CD8-positive, alpha-beta memory T cell (primary cell): ENCODE measurements around the gene ANKK1. TPM values are rescaled to one million over a fixed set of nuclear protein-coding genes. Genes with fewer than 3 reads are reported as not detected.

Source experiments
- CTCF ChIA-PET: fragments of 350-600 bp; sonication (Branson Sonifier 250); formaldehyde crosslinking; loops from one replicate; lab custom pipeline; 2021; ENCODE audit warnings: antibody characterized with exemption; lab: Charles Lee
- POLR2A ChIA-PET: fragments of 350-600 bp; sonication (Branson Sonifier 250); formaldehyde crosslinking; loops from one replicate; lab custom pipeline; 2021; ENCODE audit warnings: antibody characterized with exemption; lab: Charles Lee
- DNase-seq, 5 donors: peaks; one replicate each; pipeline versions ENCODE4 v3.0.0 to v3.0.0-alpha.2; 2020 to 2022; ENCODE audit warnings: mixed read lengths in 1 of 5
- H3K27ac ChIP-seq: one replicate; pipeline ENCODE4 v1.7.0; 2013; ENCODE audit warnings: low read depth, mild to moderate bottlenecking, low read length, moderate library complexity
- H3K27me3 ChIP-seq: 2 replicates; pipeline ENCODE4 v1.7.0; 2013; ENCODE audit warnings: low read length, mild to moderate bottlenecking; ENCODE audit not compliant: insufficient read depth, poor library complexity, severe bottlenecking
- H3K36me3 ChIP-seq: 2 replicates; pipeline ENCODE4 v1.7.0; 2013; ENCODE audit warnings: mild to moderate bottlenecking, low read length, moderate library complexity; ENCODE audit not compliant: insufficient read depth
- H3K4me1 ChIP-seq: 2 replicates; pipeline ENCODE4 v1.7.0; 2013; ENCODE audit warnings: mild to moderate bottlenecking, low read length, moderate library complexity; ENCODE audit not compliant: insufficient read depth
- H3K4me3 ChIP-seq: 2 replicates; pipeline ENCODE4 v1.7.0; 2013; ENCODE audit warnings: mild to moderate bottlenecking, low read length
- H3K9me3 ChIP-seq: 2 replicates; pipeline ENCODE4 v1.7.0; 2013; ENCODE audit warnings: mild to moderate bottlenecking, low read length
- H3K27ac Mint-ChIP-seq, 8 donors: one replicate each; pipeline ENCODE4 v1.8.0; 2020 to 2021; ENCODE audit warnings: mixed read lengths in 8 of 8, mild to moderate bottlenecking in 6 of 8, inconsistent platforms in 3 of 8, moderate library complexity in 3 of 8
- H3K27me3 Mint-ChIP-seq, 2 donors: one replicate each; pipeline ENCODE4 v1.8.0; 2020 to 2021; ENCODE audit warnings: mixed read lengths in 2 of 2, mild to moderate bottlenecking in 1 of 2, moderate library complexity in 1 of 2
- H3K36me3 Mint-ChIP-seq, 3 donors: one replicate each; pipeline ENCODE4 v1.8.0; 2020 to 2021; ENCODE audit warnings: mixed read lengths in 3 of 3, inconsistent platforms in 1 of 3, mild to moderate bottlenecking in 1 of 3
- H3K4me1 Mint-ChIP-seq, 3 donors: one replicate each; pipeline ENCODE4 v1.8.0; 2020 to 2021; ENCODE audit warnings: mixed read lengths in 3 of 3, inconsistent platforms in 1 of 3, mild to moderate bottlenecking in 1 of 3
- H3K4me3 Mint-ChIP-seq, 7 donors: one replicate each; pipeline ENCODE4 v1.8.0; 2020 to 2021; ENCODE audit warnings: mixed read lengths in 7 of 7, mild to moderate bottlenecking in 6 of 7, moderate library complexity in 4 of 7, inconsistent platforms in 2 of 7
- H3K9me3 Mint-ChIP-seq, 5 donors: one replicate each; pipeline ENCODE4 v1.8.0; 2020 to 2022; ENCODE audit warnings: mixed read lengths in 5 of 5, mild to moderate bottlenecking in 3 of 5, moderate library complexity in 2 of 5, inconsistent platforms in 1 of 5
- polyA plus RNA-seq: library from polyadenylated mRNA; unstranded; fragments of 300-500 nt; fragmentation: Illumina TruSeq; gene quantifications from one replicate; pipeline ENCODE4 v1.2.3, GENCODE V29; 2021
- total RNA-seq, 2 experiments: library from RNA; stranded (reverse); gene quantifications; one replicate each; pipeline ENCODE4 v1.2.3, GENCODE V29; 2021

ANKK1 gene
- total and polyA plus RNA-seq, 3 experiments from 2014 or later = 0.08 to 0.57 (median 0.42) TPM

- CTCF ChIA-PET = no interaction called here
- Histone ChIP-seq H3K27me3 (no peaks in the 10 kb centered on the region), H3K27ac (no peak overlapping the region), H3K9me3 (no peaks in the 10 kb centered on the region), H3K36me3 (no peaks in the 10 kb centered on the region), H3K4me3 (no peak overlapping the region), H3K4me1 (no peaks in the 10 kb centered on the region)
- Mint-ChIP-seq H3K27ac (no peak overlapping the region), H3K9me3 (no peaks in the 10 kb centered on the region), H3K27me3 (peaks cover 0 to 3% of the 10 kb centered on the region in 2 donors), H3K4me3 (no peak overlapping the region), H3K36me3 (no peaks in the 10 kb centered on the region), H3K4me1 (no peaks in the 10 kb centered on the region)
- POLR2A ChIA-PET = no interaction called here
- no peak for DNase-seq
Observed at GRCh38 chr11:113440816-113441215, 53.2 kb downstream of the ANKK1 start.

- no peaks in the 10 kb centered on the region for H3K9me3 Mint-ChIP-seq
- H3K36me3 ChIP-seq = no peaks in the 10 kb centered on the region
- H3K27me3 ChIP-seq = no peaks in the 10 kb centered on the region
- no peaks in the 10 kb centered on the region for H3K4me1 ChIP-seq
- no peak overlapping the region for H3K4me3 Mint-ChIP-seq
- no peaks in the 10 kb centered on the region for H3K4me1 Mint-ChIP-seq
- no peak overlapping the region for H3K27ac Mint-ChIP-seq
- H3K36me3 Mint-ChIP-seq = no peaks in the 10 kb centered on the region
- no peak overlapping the region for H3K27ac ChIP-seq
- peaks cover 2 to 16% of the 10 kb centered on the region in 2 donors for H3K27me3 Mint-ChIP-seq
- H3K4me3 ChIP-seq = no peak overlapping the region
- H3K9me3 ChIP-seq = no peaks in the 10 kb centered on the region
- POLR2A ChIA-PET = no interaction called here
- CTCF ChIA-PET = no interaction called here
- DNase-seq = no peak
Observed at GRCh38 chr11:113444502-113445123, 57.0 kb downstream of the ANKK1 start.

GRCh38 chr11:113446112-113446511 lies 58.5 kb downstream of the ANKK1 start:
- Histone ChIP-seq H3K27me3 (no peaks in the 10 kb centered on the region), H3K36me3 (no peaks in the 10 kb centered on the region), H3K4me1 (no peaks in the 10 kb centered on the region), H3K4me3 (no peak overlapping the region), H3K9me3 (no peaks in the 10 kb centered on the region), H3K27ac (no peak overlapping the region)
- Mint-ChIP-seq H3K27ac (no peak overlapping the region), H3K4me3 (no peak overlapping the region), H3K9me3 (no peaks in the 10 kb centered on the region), H3K4me1 (no peaks in the 10 kb centered on the region), H3K36me3 (no peaks in the 10 kb centered on the region), H3K27me3 (peaks cover 2 to 16% of the 10 kb centered on the region in 2 donors)
- POLR2A ChIA-PET = no interaction called here
- DNase-seq = no peak
- CTCF ChIA-PET = no interaction called here

GRCh38 chr11:113446938-113447337 lies 59.4 kb downstream of the ANKK1 start:
- no peak for DNase-seq
- no peak overlapping the region for H3K27ac ChIP-seq
- Mint-ChIP-seq H3K36me3 (no peaks in the 10 kb centered on the region), H3K4me1 (no peaks in the 10 kb centered on the region), H3K27me3 (peaks cover 2 to 16% of the 10 kb centered on the region in 2 donors), H3K4me3 (no peak overlapping the region), H3K27ac (no peak overlapping the region), H3K9me3 (no peaks in the 10 kb centered on the region)
- H3K4me1 ChIP-seq = no peaks in the 10 kb centered on the region
- H3K9me3 ChIP-seq = no peaks in the 10 kb centered on the region
- POLR2A ChIA-PET = no interaction called here
- CTCF ChIA-PET = no interaction called here
- H3K27me3 ChIP-seq = no peaks in the 10 kb centered on the region
- H3K36me3 ChIP-seq = no peaks in the 10 kb centered on the region
- H3K4me3 ChIP-seq = no peak overlapping the region

- Mint-ChIP-seq H3K36me3 (no peaks in the 10 kb centered on the region), H3K9me3 (no peaks in the 10 kb centered on the region), H3K27ac (no peak overlapping the region), H3K4me1 (no peaks in the 10 kb centered on the region), H3K27me3 (peaks cover 6 to 14% of the 10 kb centered on the region in 2 donors), H3K4me3 (no peak overlapping the region)
- no peaks in the 10 kb centered on the region for H3K4me1 ChIP-seq
- no peak for DNase-seq
- POLR2A ChIA-PET = no interaction called here
- H3K9me3 ChIP-seq = no peaks in the 10 kb centered on the region
- H3K4me3 ChIP-seq = no peak overlapping the region
- no peak overlapping the region for H3K27ac ChIP-seq
- no peaks in the 10 kb centered on the region for H3K36me3 ChIP-seq
- CTCF ChIA-PET = no interaction called here
- H3K27me3 ChIP-seq = no peaks in the 10 kb centered on the region
Observed at GRCh38 chr11:113447621-113448315, 60.2 kb downstream of the ANKK1 start.

- Mint-ChIP-seq H3K27me3 (peaks cover 10 to 18% of the 10 kb centered on the region in 2 donors), H3K4me1 (no peaks in the 10 kb centered on the region), H3K9me3 (no peaks in the 10 kb centered on the region), H3K36me3 (no peaks in the 10 kb centered on the region), H3K4me3 (no peak overlapping the region), H3K27ac (no peak overlapping the region)
- no peak for DNase-seq
- CTCF ChIA-PET = no interaction called here
- no peaks in the 10 kb centered on the region for H3K4me1 ChIP-seq
- H3K27ac ChIP-seq = no peak overlapping the region
- no peaks in the 10 kb centered on the region for H3K36me3 ChIP-seq
- H3K4me3 ChIP-seq = no peak overlapping the region
- H3K9me3 ChIP-seq = no peaks in the 10 kb centered on the region
- POLR2A ChIA-PET = no interaction called here
- no peaks in the 10 kb centered on the region for H3K27me3 ChIP-seq
Observed at GRCh38 chr11:113448316-113448677, 60.7 kb downstream of the ANKK1 start.

- H3K27ac ChIP-seq = no peak overlapping the region
- no peak for DNase-seq
- Mint-ChIP-seq H3K36me3 (no peaks in the 10 kb centered on the region), H3K4me3 (no peak overlapping the region), H3K9me3 (no peaks in the 10 kb centered on the region), H3K27ac (no peak overlapping the region), H3K4me1 (no peaks in the 10 kb centered on the region), H3K27me3 (peaks cover 10 to 25% of the 10 kb centered on the region in 2 donors)
- ChIA-PET CTCF (no interaction called here), POLR2A (no interaction called here)
- no peak overlapping the region for H3K4me3 ChIP-seq
- no peaks in the 10 kb centered on the region for H3K36me3 ChIP-seq
- no peaks in the 10 kb centered on the region for H3K4me1 ChIP-seq
- H3K9me3 ChIP-seq = no peaks in the 10 kb centered on the region
- no peaks in the 10 kb centered on the region for H3K27me3 ChIP-seq
Observed at GRCh38 chr11:113449743-113450142, 62.2 kb downstream of the ANKK1 start.
